T-helper 17 cell (primary cell): ENCODE data around the gene FLVCR1. TPM values are rescaled to one million over a fixed set of nuclear protein-coding genes. Genes with fewer than 3 reads are reported as not detected.
"Not testable (repeated sequence)": the region's sequence is repeated elsewhere in the genome, so short reads cannot be mapped to it uniquely, and the experiment has no call there.

Experiments
- ATAC-seq: fragments of 150-1000 bp; cut with Tn5 transposase; 2 replicates; pipeline ENCODE4 v1.10.0; 2021; ENCODE audit warnings: mild to moderate bottlenecking, moderate library complexity
- DNase-seq, 3 donors: peaks; one replicate each; pipeline versions ENCODE4 v3.0.0 to v3.0.0-alpha.2; 2020 to 2021
- H3K9me3 ChIP-seq: one replicate; pipeline ENCODE4 v1.7.0; 2013; ENCODE audit warnings: low read length, mild to moderate bottlenecking; ENCODE audit not compliant: control insufficient read depth, poor library complexity, severe bottlenecking
- H3K27ac Mint-ChIP-seq: one replicate; pipeline ENCODE4 v1.8.0; 2022; ENCODE audit warnings: mild to moderate bottlenecking, moderate library complexity, mixed read lengths
- H3K27me3 Mint-ChIP-seq: one replicate; pipeline ENCODE4 v1.8.0; 2022; ENCODE audit warnings: mixed read lengths
- H3K36me3 Mint-ChIP-seq: one replicate; pipeline ENCODE4 v1.8.0; 2022; ENCODE audit warnings: low read depth, mixed read lengths
- H3K4me1 Mint-ChIP-seq: one replicate; pipeline ENCODE4 v1.8.0; 2022; ENCODE audit warnings: mild to moderate bottlenecking, mixed read lengths
- H3K4me3 Mint-ChIP-seq: one replicate; pipeline ENCODE4 v1.8.0; 2022; ENCODE audit warnings: mild to moderate bottlenecking, moderate library complexity, mixed read lengths
- total RNA-seq, 4 donors: library from RNA in 2 of 4; stranded (reverse) in 2 of 4; gene quantifications; one replicate each; pipeline ENCODE4 v1.2.3 and lab custom pipeline; 2022 to 2026

FLVCR1 gene
- total RNA-seq, 2 donors from 2014 or later = 10.7 to 11.2 TPM

DNA sequence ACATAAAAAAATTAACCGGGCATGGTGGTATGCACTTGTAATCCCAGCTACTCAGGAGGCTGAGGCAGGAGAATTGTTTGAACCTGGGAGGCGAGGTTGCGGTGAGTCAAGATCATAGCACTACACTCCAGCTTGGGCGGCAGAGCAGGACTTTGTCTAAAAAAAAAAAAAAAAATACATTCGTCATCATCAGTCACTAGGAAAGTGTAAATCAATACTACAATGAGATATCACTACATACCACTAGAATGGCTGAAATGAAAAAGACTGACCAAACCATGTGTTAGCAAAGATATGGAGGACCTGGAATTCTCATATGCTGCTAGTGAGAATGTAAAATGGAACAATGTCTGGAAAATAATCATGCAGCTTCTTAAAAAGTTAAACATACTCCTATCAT is 19.9 kb upstream of the FLVCR1 start:
- DNase-seq = no peak
- Mint-ChIP-seq H3K4me1 (peaks cover 2% of the 10 kb centered on the region), H3K4me3 (no peak overlapping the region), H3K27me3 (no peaks in the 10 kb centered on the region), H3K36me3 (no peaks in the 10 kb centered on the region), H3K27ac (no peak overlapping the region)
- no peak for ATAC-seq
- H3K9me3 ChIP-seq = no peaks in the 10 kb centered on the region

DNA sequence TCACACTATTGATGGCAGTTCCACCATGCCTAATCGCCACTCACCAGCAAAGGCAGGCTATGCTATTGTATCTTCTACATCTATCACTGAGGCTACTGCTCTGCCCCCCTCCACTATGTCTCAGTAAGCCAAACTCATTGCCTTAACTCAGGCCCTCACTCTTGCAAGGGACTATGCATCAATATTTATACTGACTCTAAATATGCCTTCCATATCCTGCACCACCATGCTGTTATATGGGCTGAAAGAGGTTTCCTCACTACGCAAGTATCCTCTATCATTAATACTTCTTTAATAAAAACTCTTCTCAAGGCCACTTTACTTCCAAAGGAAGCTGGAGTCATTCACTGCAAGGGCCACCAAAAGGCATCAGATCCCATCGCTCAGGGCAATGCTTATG is 13.6 kb upstream of the FLVCR1 start:
- H3K36me3 Mint-ChIP-seq, DNase-seq, H3K4me1 Mint-ChIP-seq, H3K9me3 ChIP-seq, H3K27ac Mint-ChIP-seq, ATAC-seq, H3K4me3 Mint-ChIP-seq, H3K27me3 Mint-ChIP-seq: not testable (repeated sequence)

DNA sequence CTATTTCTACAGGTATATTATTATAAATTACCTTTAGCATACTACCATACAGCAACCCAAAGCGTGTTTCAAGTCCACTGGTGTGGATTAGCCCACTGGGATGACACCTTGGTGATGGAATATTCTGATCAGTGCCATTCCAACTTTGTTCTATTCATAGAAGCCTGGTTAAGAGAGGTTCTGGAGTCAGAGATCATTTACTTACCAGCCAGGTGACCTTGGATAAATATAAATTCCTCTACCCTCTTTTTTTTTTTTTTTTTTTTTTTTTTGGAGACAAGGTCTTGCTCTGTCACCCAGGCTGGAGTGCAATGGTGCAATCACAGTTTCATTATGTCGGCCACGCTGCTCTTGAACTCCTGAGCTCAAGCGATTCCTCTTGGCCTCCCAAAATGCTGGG is 10.5 kb upstream of the FLVCR1 start, which contains the start of gene SPATA45:
TSS of gene SPATA45 (minus strand) at position 101 of the 400 bp plus-strand sequence. CDS start 11,500 bp downstream, outside the sequence.
- no peak within 1 kb of the TSS for H3K4me3 Mint-ChIP-seq
- no peak for ATAC-seq

DNA sequence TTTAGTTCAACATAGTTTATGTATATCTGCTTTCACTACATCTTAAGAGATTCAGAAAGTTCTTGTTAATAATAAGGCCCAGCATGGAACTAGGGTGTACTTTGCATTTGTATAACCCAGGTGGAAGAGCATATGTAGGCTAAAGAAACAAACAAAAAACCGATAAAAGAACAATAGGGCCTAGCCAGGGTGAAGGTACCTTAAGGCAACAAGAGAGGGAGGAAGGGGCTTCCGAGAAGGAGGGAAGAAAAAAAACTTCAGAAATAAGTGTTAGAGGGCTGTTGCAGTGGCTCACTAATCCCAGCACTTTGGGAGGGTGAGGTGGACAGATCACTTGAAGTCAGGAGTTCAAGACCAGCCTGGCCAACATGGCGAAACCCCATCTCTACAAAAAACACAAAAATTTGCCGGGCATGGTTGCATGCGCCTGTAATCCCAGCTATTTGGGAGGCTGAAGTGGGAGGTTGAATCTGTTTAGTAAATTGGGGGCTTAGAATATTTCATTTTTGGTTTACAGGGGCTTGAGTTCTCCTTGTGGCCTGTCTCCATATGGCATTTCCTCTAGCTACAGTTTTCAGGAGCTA is 5.9 kb upstream of the FLVCR1 start:
- peaks cover 10% of the 10 kb centered on the region for H3K36me3 Mint-ChIP-seq

More for the DNA sequence above, 10.5 kb upstream of the FLVCR1 start, which contains the start of gene SPATA45:
- H3K27ac Mint-ChIP-seq = no peak within 1 kb of the TSS
- no peaks in the 10 kb centered on the region for H3K9me3 ChIP-seq
- peaks cover 3% of the 10 kb centered on the region for H3K36me3 Mint-ChIP-seq
- no peak for DNase-seq
- H3K27me3 Mint-ChIP-seq = no peaks in the 10 kb centered on the region
- no peaks in the 10 kb centered on the region for H3K4me1 Mint-ChIP-seq

GRCh38 chr1:212853658-212854057 is 4.4 kb upstream of the FLVCR1 start:
- Mint-ChIP-seq H3K27ac (no peak overlapping the region), H3K27me3 (no peaks in the 10 kb centered on the region), H3K4me3 (no peak overlapping the region), H3K36me3 (peaks cover 10% of the 10 kb centered on the region), H3K4me1 (peaks cover 8% of the 10 kb centered on the region)
- no peak for ATAC-seq
- no peaks in the 10 kb centered on the region for H3K9me3 ChIP-seq
- no peak for DNase-seq

More for the DNA sequence above, 5.9 kb upstream of the FLVCR1 start:
- no peak for DNase-seq
- peaks cover 5% of the 10 kb centered on the region for H3K4me1 Mint-ChIP-seq
- no peak overlapping the region for H3K4me3 Mint-ChIP-seq
- ATAC-seq = no peak
- no peaks in the 10 kb centered on the region for H3K9me3 ChIP-seq
- H3K27me3 Mint-ChIP-seq = no peaks in the 10 kb centered on the region
- H3K27ac Mint-ChIP-seq = no peak overlapping the region

- Mint-ChIP-seq H3K27ac (no peak overlapping the region), H3K4me3 (peak overlapping the region; percentile 41), H3K27me3 (no peaks in the 10 kb centered on the region), H3K4me1 (peaks cover 14% of the 10 kb centered on the region), H3K36me3 (peaks cover 10% of the 10 kb centered on the region)
- DNase-seq (no peak), ATAC-seq (no peak)
- no peaks in the 10 kb centered on the region for H3K9me3 ChIP-seq
Measured at GRCh38 chr1:212856755-212857154, 1.3 kb upstream of the FLVCR1 start.

DNA sequence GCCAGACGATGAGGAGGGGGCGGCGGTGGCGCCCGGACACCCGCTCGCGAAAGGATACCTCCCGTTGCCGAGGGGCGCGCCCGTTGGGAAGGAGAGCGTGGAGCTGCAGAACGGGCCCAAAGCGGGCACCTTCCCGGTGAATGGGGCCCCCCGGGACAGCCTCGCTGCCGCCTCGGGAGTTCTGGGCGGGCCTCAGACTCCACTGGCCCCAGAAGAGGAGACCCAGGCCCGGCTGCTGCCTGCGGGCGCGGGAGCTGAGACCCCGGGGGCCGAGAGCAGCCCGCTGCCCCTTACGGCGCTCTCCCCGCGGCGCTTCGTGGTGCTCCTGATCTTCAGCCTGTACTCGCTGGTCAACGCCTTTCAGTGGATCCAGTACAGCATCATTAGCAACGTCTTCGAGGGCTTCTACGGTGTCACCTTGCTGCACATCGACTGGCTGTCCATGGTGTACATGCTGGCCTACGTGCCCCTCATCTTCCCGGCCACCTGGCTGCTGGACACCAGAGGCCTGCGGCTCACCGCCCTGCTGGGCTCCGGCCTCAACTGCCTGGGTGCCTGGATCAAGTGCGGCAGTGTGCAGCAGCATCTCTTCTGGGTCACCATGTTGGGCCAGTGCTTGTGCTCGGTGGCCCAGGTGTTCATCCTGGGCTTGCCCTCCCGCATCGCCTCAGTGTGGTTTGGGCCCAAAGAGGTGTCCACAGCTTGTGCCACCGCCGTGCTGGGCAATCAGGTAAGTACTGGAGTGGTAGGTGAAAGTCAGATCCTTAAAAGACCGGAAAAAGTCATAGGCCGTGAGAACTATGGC is 588 bp downstream of the FLVCR1 start:
- no peaks in the 10 kb centered on the region for H3K27me3 Mint-ChIP-seq
- DNase-seq (no peak), ATAC-seq (peak; percentile 11)
- H3K9me3 ChIP-seq = no peaks in the 10 kb centered on the region
- H3K27ac Mint-ChIP-seq = no peak overlapping the region
- no peak overlapping the region for H3K4me3 Mint-ChIP-seq
- H3K4me1 Mint-ChIP-seq = peaks cover 19% of the 10 kb centered on the region
- peaks cover 5% of the 10 kb centered on the region for H3K36me3 Mint-ChIP-seq

DNA sequence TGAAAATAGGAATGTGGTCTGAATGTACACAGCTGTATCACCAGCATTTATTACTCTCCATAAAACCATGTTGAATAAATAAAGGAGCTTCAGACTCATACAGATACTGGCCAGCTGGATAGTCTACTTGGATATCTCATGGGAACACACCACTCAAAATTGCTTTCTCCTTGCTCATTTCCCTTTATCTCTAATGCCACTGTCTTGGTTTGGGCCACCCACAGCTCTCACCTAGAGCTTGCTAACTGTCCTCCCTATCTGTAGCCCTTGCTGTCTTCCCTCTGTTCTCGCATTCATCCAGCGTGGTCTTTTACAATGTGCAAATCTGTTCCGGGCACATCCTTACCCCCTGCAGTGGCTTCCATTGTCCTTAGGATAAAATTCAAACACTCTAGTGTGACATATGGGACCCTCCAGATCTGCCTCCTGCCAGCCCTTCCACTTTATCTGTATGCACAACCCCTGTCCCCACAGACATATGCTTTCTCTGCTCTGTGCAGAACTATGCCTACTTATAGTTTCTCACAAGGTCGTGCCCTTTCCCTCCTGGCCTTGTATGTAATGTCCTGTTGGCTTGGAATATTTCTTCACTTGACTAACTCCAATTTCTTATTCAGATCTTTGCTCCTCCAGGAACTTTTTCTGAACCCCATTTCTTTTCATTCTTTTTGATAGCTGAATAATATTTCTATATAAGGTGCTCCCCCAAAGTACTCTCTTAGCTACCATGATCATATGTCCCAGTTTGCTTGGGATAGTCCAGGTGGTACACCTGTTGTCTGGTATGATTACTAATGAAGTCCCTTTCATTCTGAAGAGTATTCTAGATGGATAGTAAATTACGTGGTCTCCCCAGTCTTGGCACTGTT is 2.9 kb downstream of the FLVCR1 start:
- DNase-seq (no peak), ATAC-seq (no peak)
- H3K9me3 ChIP-seq = no peaks in the 10 kb centered on the region
- Mint-ChIP-seq H3K4me3 (no peak overlapping the region), H3K4me1 (peaks cover 18% of the 10 kb centered on the region), H3K27me3 (no peaks in the 10 kb centered on the region), H3K36me3 (no peaks in the 10 kb centered on the region), H3K27ac (no peak overlapping the region)

DNA sequence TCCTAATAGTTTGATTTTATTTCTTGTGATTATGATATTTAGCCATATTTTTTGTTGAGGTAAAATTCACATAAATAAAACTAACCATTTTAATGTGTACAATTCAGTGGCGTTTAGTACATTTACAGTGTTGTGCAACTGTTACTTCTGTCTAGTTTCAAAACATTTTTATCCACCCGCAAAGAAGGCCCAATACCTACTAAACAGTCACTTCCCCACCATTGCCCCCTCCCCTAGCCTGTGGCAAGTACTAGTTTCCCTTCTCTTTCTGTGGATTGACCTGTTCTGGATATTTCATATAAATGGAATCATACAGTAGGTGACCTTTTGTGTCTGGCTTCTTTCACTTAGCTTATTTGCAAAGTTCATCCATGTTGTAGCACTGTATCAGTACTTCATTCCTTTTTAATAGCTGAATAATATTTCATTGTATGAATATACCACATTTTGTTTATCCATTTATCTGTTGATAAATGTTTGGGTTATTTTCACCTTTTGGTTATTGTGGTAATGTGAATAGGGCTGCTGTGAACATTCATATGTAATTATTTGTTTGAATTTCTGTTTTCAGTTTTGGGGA is 4.1 kb downstream of the FLVCR1 start:
- no peaks in the 10 kb centered on the region for H3K9me3 ChIP-seq
- H3K4me1 Mint-ChIP-seq = peaks cover 22% of the 10 kb centered on the region
- ATAC-seq (no peak), DNase-seq (no peak)
- no peak overlapping the region for H3K27ac Mint-ChIP-seq
- no peaks in the 10 kb centered on the region for H3K27me3 Mint-ChIP-seq
- no peak overlapping the region for H3K4me3 Mint-ChIP-seq
- no peaks in the 10 kb centered on the region for H3K36me3 Mint-ChIP-seq

GRCh38 chr1:212863345-212863744 is 5.3 kb downstream of the FLVCR1 start:
- not testable (repeated sequence) for DNase-seq, ATAC-seq, H3K9me3 ChIP-seq, H3K36me3 Mint-ChIP-seq, H3K4me3 Mint-ChIP-seq, H3K27ac Mint-ChIP-seq, H3K27me3 Mint-ChIP-seq
- peaks cover 19% of the 10 kb centered on the region for H3K4me1 Mint-ChIP-seq

GRCh38 chr1:212864201-212864600 is 6.1 kb downstream of the FLVCR1 start:
- no peak for DNase-seq
- H3K27me3 Mint-ChIP-seq = no peaks in the 10 kb centered on the region
- no peak for ATAC-seq
- no peaks in the 10 kb centered on the region for H3K36me3 Mint-ChIP-seq
- no peak overlapping the region for H3K4me3 Mint-ChIP-seq
- H3K9me3 ChIP-seq = no peaks in the 10 kb centered on the region
- H3K4me1 Mint-ChIP-seq = peaks cover 14% of the 10 kb centered on the region
- no peak overlapping the region for H3K27ac Mint-ChIP-seq

GRCh38 chr1:212867192-212867591 is 9.1 kb downstream of the FLVCR1 start:
- DNase-seq = no peak
- Mint-ChIP-seq H3K4me1 (peaks cover 13% of the 10 kb centered on the region), H3K4me3 (no peak overlapping the region), H3K27ac (no peak overlapping the region), H3K36me3 (no peaks in the 10 kb centered on the region), H3K27me3 (no peaks in the 10 kb centered on the region)
- H3K9me3 ChIP-seq = no peaks in the 10 kb centered on the region
- no peak for ATAC-seq

DNA sequence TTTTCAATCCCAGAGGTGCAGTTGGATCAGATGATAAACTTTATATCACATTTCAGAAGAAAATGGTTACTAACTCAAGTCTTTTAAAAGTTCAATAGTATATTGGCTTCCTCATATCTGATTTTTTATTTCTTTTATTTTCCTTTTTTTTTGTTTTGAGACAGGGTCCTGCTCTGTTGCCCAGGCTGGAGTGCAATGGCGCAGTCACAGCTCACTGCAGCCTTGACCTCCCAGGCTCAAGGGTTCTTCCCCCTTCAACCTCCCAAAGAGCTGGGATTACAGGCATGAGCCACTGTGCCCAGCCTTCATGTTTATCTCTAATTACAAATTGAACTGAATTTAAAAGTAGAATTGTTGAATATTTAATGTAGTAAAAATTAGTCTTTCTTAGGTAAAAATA is 13.9 kb downstream of the FLVCR1 start:
- ATAC-seq (no peak), DNase-seq (no peak)
- Mint-ChIP-seq H3K36me3 (peaks cover 10% of the 10 kb centered on the region), H3K27ac (no peak overlapping the region), H3K4me1 (peaks cover 4% of the 10 kb centered on the region), H3K27me3 (no peaks in the 10 kb centered on the region), H3K4me3 (no peak overlapping the region)
- H3K9me3 ChIP-seq = no peaks in the 10 kb centered on the region
